GM18507 (cell line): ENCODE data around the gene TRIM38.

ENCODE experiments used
- DNase-seq: peaks from one replicate; pipeline ENCODE4 v3.0.0; 2011; ENCODE audit warnings: low read depth; ENCODE audit not compliant: insufficient read length; ENCODE audit errors: extremely low spot score
- FAIRE-seq: peaks from 2 replicates; lab custom pipeline; 2011; peaks lifted over from hg19 to GRCh38; lab: Jason Lieb, UNC

Gene TRIM38

GRCh38 chr6:26021350-26022131, 58.9 kb downstream of the TRIM38 start:
- FAIRE-seq (peak; percentile 93), DNase-seq (no peak)

DNA sequence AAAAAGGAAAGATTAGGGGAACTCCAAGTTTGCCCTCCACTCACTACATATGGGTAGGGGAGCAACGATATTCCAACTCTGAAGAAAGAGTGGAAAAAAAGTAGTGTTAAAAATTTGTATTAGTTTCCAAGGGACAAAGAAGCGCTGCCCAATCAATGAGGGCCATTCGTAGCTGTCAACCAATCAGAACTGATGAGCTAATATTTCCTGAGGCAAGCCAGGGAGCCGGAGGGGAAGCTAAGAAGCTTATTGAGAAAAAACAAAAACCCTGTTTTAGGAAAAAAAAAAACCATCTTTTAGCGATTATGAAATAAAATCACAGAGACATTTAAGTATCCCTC, 59.5 kb downstream of the TRIM38 start:
- no peak for DNase-seq
- FAIRE-seq, result peak; percentile 54

DNA sequence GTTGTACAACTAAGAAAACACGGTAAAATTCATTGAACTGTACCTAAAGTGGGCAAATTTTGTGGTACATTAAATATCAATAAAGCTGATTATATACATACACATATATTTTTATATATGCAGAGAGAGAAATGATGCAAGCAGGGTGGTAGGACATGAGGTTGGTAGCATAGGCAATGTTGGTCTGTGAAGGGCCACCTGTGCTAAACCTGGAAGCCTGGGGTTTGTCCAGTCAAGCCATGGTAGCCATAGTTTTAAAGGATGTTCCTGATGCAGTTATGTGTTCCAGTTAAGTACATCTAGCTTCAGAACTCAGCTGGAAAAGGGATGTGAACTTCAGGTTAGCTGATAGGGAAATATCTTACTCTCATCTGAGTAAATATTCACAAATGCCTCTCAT, 60.1 kb downstream of the TRIM38 start:
- FAIRE-seq, result no peak
- no peak for DNase-seq

DNA sequence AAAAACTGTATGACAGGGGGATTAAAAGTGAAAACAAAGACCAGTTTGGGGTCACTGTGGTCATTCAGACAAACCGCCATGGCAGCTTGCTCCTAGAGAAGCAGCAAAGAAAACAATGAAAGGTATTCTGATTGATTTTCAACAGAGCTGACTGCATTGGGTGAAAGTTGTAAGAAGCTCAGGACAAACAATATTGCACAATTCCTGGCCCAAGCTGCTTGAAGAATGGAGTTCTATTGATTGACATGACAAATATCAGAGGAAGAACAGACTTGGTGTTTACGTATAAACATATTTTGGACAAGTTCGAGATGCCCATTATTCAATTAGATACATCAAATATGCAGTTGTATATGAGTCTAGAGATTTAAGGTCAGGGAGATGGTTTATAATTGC, 62.0 kb downstream of the TRIM38 start:
- FAIRE-seq, result no peak
- no peak for DNase-seq

DNA sequence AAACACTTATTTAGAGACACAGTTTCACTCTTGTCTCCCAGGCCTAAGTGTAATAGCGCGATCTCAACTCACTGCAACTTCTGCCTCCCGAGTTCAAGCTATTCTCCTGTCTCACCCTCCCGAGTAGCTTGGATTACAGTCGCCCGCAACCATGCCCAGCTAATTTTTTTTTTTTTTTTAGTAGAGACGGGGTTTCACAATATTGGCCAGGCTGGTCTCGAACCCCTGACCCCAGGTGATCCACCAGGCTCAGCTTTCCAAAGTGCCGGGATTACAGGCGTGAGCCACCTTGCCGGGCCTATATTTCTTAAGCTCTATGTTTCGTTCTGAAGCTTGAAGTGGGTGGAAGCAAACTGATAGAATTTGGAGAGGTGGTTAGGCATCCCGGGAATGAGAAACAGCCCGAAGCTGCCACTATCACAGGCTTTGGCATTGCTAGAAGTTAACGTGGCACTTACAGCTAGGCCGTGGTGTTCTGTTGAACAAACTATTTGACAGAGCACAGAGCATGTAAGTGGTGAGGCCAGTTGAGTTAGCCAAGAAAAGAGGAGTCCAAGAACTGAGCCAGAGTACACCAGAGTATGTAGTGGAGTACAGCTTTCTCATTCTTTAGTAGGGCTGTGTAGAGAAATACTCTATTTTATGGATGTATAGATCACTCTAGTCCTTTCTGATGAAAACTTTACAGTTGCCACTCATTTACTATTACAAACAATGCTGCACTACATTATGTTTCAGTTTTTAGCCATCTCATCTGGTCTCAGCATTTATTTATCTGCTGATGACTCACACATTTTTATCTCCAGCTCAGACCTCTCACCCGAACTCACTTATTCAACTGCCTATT, 62.7 kb downstream of the TRIM38 start:
- FAIRE-seq, result no peak
- DNase-seq, result no peak

DNA sequence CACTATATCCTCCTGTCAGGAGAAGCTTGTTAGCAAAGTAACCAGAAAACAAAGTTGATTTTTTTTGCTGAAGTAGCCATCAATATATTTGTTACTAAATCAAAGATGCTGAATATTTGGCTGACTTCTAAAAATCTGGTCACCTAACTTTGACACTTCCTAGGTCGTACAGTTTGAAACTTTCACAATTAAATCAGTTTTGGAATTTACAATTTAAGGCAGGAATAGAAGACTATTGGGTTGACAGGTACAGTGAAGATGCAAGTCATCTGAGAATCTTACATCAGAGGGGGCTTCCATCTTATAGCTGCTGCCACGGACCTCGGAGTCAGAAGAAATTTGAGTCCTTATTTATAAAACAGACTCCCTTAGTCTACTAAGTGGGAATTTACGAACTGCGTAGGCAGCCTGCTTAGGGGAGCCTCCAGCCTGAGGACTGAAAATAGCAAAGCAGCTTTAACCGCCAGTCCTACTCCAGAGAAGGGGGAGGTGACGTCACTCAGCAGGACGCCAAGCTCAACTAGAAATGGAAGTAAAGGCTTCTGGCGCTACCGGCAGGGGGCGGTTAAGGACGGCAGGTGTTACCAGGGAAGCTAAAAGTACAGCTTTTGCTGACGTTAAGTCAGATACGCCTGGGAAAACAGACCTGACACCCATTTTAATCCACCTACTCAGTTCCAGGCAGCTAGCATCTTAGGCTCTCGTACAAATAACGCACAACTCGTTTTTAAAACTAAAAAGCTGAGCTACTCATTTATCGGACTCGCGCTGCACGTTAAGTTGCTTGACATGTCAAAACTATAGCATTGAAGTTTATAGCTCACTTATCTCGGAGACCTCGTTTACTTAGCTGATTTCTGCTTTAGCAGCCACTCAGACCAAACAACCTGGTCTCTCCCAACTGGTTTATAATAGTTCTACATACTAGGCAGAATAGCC, 63.6 kb downstream of the TRIM38 start:
- FAIRE-seq (no peak), DNase-seq (no peak)

DNA sequence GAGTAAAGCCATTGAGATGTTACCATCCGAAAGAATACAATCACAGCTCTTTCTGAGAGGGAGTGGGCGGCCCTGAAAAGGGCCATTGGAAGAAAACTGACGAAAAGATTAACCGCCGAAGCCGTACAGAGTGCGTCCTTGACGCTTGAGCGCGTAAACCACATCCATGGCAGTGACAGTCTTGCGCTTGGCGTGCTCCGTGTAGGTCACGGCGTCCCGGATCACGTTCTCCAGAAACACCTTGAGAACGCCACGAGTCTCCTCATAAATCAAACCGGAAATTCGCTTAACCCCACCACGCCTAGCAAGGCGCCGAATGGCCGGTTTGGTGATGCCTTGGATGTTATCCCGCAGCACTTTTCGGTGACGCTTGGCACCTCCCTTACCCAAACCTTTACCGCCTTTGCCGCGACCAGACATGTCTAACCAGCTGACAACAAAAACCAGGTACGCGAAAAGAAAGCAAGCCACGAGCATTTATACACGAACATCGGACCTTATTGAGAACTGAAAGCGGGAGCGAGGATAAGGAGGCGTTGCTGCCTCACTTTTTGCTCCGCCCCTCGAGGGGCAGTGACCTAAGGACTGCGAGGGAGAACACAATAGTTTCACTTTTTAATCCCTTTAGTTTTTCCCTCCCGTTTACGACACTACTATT, 64.4 kb downstream of the TRIM38 start:
- DNase-seq (no peak), FAIRE-seq (peak; percentile 96)

GRCh38 chr6:26027491-26028211, 65.0 kb downstream of the TRIM38 start:
- no peak for DNase-seq
- FAIRE-seq, result no peak

GRCh38 chr6:26028212-26028745, 65.7 kb downstream of the TRIM38 start:
- FAIRE-seq, result no peak
- no peak for DNase-seq

DNA sequence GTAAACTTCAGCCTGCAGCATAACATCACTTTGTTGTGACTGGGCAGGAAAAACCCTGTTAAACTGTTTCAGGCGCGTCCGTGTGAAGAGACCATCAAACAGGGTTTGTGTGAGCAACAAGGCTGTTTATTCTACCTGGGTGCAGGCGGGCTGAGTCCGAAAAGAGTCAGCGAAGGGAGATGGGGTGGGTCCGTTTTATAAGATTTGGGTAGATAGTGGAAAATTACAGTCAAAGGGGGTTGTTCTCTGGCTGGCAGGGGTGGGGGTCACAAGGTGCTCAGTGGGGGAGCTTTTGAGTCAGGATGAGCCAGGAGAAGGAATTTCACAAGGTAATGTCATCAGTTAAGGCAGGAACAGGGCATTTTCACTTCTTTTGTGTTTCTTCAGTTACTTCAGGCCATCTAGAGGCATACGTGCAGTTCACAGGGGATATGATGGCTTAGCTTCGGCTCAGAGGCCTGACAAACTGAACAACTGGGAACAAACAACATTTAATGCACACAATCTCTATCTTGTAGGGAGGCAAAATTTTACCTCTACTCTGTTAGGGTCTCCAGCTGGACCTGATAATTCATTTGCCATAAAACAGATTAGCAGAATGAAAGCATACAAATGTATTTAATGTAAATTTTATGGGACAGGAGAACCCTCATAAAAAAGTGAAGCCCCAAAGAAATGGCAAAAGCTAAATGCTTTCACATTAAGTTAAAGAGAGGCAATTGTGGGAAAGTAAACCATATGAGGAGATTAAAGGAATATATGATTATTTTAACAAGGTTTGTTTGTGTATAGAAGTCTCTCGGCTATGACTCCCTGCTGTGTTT, 66.4 kb downstream of the TRIM38 start:
- DNase-seq (no peak), FAIRE-seq (no peak)

DNA sequence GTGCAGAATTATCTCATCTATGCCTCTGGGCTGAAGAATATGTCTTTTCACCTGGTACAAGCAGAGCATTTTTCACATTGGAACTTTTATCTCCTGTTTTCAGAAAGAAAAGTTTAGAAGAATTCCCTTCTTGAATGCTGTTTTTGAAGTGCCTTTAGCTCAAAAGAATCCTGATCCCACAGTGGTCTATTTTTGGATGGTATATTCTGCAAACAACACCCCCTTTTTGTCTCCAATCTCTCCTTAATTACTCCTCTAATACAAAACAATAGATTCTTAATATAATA, 66.9 kb downstream of the TRIM38 start:
- FAIRE-seq (no peak), DNase-seq (no peak)

GRCh38 chr6:26029857-26030653, 67.5 kb downstream of the TRIM38 start:
- DNase-seq (no peak), FAIRE-seq (no peak)

GRCh38 chr6:26030716-26031115, 68.1 kb downstream of the TRIM38 start:
- FAIRE-seq, result no peak
- DNase-seq, result no peak

DNA sequence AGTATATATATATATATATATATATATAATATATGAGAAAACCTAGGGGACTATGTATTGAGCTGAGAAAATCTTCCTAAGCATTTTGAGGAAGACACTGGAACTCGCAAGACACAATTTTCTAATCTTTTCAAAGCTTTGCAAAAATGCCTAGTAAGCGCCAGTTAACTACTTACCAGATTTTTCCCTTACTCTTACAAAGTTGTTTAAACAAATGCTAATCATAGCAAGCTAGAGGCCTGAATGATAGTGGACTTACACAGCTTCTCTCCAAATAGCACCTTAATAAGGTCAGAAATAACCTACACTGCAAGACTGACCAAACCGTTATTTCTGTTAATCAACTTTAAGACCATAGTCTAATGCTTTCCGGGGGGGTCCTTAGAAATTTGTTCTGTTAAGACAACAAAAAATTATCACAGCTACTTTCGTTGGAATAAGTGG, 68.6 kb downstream of the TRIM38 start:
- no peak for FAIRE-seq
- DNase-seq, result no peak

- DNase-seq (no peak), FAIRE-seq (peak; percentile 92)
These were observed 69.2 kb downstream of the TRIM38 start for GRCh38 chr6:26031595-26032339.

GRCh38 chr6:26032340-26033084, 69.9 kb downstream of the TRIM38 start:
- no peak for DNase-seq
- no peak for FAIRE-seq
